Skeletal muscle tissue (tissue), 4 donors: Measurements from ENCODE around the gene PDK2. TPM values are rescaled to one million over a fixed set of nuclear protein-coding genes. Genes with fewer than 3 reads are reported as not detected.

Experiments used
- H3K27ac ChIP-seq: one replicate; pipeline ENCODE4 v1.7.0; 2013; ENCODE audit warnings: mild to moderate bottlenecking, low read depth, low read length, inconsistent platforms
- H3K27me3 ChIP-seq, 3 donors: one replicate each; pipeline ENCODE4 v1.7.0; 2013; ENCODE audit warnings: low read length in 3 of 3; ENCODE audit not compliant: control insufficient read depth in 3 of 3, insufficient read depth in 3 of 3
- H3K36me3 ChIP-seq, 3 donors: one replicate each; pipeline ENCODE4 v1.7.0; 2013; ENCODE audit warnings: low read length in 3 of 3; ENCODE audit not compliant: control insufficient read depth in 3 of 3, insufficient read depth in 3 of 3
- H3K4me1 ChIP-seq, 3 donors: one replicate each; pipeline ENCODE4 v1.7.0; 2013; ENCODE audit warnings: low read length in 3 of 3, mild to moderate bottlenecking in 3 of 3; ENCODE audit not compliant: control insufficient read depth in 3 of 3, insufficient read depth in 3 of 3
- H3K4me3 ChIP-seq, 3 donors: one replicate each; pipeline ENCODE4 v1.7.0; 2013; ENCODE audit warnings: low read length in 3 of 3
- H3K9ac ChIP-seq, 3 donors: one replicate each; pipeline ENCODE4 v1.7.0; 2013; ENCODE audit warnings: low read length in 3 of 3, mild to moderate bottlenecking in 3 of 3, moderate library complexity in 2 of 3, low read depth in 1 of 3
- H3K9me3 ChIP-seq, 3 donors: one replicate each; pipeline ENCODE4 v1.7.0; 2013; ENCODE audit warnings: low read length in 3 of 3; ENCODE audit not compliant: control insufficient read depth in 3 of 3
- total RNA-seq: library from RNA; depleted of rRNA; stranded (reverse); fragments of >200 nt; gene quantifications from one replicate; pipeline ENCODE4 v1.2.3, GENCODE V29; 2014
- donor health status: Osteomylitis.

The PDK2 gene
- total RNA-seq, 1 donor from 2014 or later = 18.8 TPM

DNA sequence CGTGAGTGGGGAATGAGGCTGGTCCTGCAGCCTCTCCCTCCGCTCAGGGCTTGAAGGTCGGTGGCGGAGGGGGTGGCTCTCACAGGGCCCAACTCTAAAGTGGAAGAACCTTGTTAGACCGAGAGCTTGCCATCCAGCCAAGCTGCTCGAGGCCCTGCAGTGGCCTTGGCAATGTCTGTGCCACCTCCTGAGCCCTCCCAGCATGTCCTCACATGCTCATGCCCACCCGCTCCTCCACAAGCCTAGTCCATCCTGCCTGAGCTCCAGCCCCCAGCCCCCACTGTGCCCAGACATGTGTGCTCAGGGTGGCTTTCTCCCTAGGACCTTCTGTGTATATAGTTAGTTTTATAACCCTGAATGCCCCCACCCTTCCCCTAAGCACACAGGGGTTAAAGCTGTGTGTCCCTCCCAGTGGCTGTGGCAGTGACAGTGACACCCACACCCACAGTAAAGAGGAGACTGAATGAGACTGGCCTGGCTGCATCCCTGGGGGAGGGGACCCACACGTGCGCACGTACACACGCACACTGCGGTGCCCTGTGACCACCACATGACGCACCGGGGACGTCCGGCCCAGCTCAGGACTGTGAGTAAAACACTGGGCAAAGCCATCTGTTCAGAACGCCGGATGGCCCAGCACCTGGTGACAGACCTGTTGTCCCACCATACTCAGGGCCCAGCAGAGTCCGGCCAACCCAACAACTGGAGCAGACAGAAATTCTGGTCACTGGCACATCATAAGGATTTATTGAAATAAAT, 15.6 kb downstream of the PDK2 start:
- Histone ChIP-seq H3K27ac (peak overlapping the region; percentile 99), H3K4me3 (peak overlapping the region in 2 of 3 donors; percentile 9 to 67), H3K9me3 (no peaks in the 10 kb centered on the region), H3K9ac (peak overlapping the region; percentile 82 to 94 (median 82)), H3K36me3 (peaks cover 39 to 47% (median 41%) of the 10 kb centered on the region in 3 donors), H3K4me1 (peaks cover 31 to 55% (median 53%) of the 10 kb centered on the region in 3 donors), H3K27me3 (no peaks in the 10 kb centered on the region)

GRCh38 chr17:50111673-50112655, 16.8 kb downstream of the PDK2 start:
- peak overlapping the region; percentile 9 to 67 (median 39) for H3K4me3 ChIP-seq
- H3K27ac ChIP-seq = peak overlapping the region; percentile 99
- peaks cover 31 to 37% (median 33%) of the 10 kb centered on the region in 3 donors for H3K36me3 ChIP-seq
- H3K4me1 ChIP-seq = peaks cover 34 to 60% (median 59%) of the 10 kb centered on the region in 3 donors
- H3K9me3 ChIP-seq = no peaks in the 10 kb centered on the region
- H3K27me3 ChIP-seq = no peaks in the 10 kb centered on the region
- H3K9ac ChIP-seq = peak overlapping the region; percentile 82 to 94 (median 82)

GRCh38 chr17:50112694-50113093, 17.5 kb downstream of the PDK2 start:
- H3K4me1 ChIP-seq = peaks cover 36 to 68% (median 66%) of the 10 kb centered on the region in 3 donors
- peak overlapping the region; percentile 99 for H3K27ac ChIP-seq

DNA sequence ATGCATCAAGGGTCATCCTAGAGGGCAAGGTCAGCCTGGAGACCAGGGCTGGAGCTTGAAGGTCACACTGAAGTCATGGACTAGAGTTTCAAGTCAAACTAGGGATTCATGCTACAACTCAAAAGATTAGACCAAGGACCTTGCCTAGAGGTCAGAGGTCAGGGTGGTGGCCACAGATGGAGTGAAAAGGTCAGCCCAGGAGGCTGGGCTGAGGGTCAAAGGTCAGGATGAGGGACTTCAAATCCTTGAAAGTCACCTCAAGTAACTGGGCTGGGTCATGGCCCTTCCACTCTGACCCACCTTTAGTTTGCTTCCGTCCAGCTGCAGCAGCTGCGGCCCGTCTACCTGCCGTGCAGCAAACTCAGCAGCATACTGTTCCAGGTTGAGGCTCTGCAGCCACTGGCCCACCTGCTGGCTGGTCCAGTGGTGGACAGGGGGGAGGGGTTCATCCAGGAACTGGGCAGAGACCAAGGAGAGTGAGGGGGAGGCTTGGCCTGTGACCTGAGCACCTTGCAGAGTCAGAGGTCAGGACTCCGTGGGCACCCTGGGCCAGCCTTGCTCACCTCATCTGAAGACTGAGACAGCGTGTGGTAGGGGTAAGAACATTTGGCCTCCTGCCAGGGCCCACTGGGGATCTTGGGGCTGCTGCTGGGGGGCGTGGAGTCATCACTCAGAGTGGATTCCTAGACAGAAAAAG, 18.6 kb downstream of the PDK2 start:
- H3K27ac ChIP-seq = no peak overlapping the region
- H3K4me1 ChIP-seq = peaks cover 40 to 69% (median 63%) of the 10 kb centered on the region in 3 donors
- H3K4me3 ChIP-seq = no peak overlapping the region
- peak overlapping the region in 1 of 3 donors; percentile 94 for H3K9ac ChIP-seq
- H3K9me3 ChIP-seq = no peaks in the 10 kb centered on the region
- no peaks in the 10 kb centered on the region for H3K27me3 ChIP-seq
- peaks cover 15 to 19% (median 19%) of the 10 kb centered on the region in 3 donors for H3K36me3 ChIP-seq

More at GRCh38 chr17:50112694-50113093, 17.5 kb downstream of the PDK2 start:
- peaks cover 26 to 30% (median 29%) of the 10 kb centered on the region in 3 donors for H3K36me3 ChIP-seq
- peak overlapping the region; percentile 73 to 94 (median 82) for H3K9ac ChIP-seq
- H3K9me3 ChIP-seq = no peaks in the 10 kb centered on the region
- H3K27me3 ChIP-seq = no peaks in the 10 kb centered on the region
- peak overlapping the region in 2 of 3 donors; percentile 13 to 35 for H3K4me3 ChIP-seq

DNA sequence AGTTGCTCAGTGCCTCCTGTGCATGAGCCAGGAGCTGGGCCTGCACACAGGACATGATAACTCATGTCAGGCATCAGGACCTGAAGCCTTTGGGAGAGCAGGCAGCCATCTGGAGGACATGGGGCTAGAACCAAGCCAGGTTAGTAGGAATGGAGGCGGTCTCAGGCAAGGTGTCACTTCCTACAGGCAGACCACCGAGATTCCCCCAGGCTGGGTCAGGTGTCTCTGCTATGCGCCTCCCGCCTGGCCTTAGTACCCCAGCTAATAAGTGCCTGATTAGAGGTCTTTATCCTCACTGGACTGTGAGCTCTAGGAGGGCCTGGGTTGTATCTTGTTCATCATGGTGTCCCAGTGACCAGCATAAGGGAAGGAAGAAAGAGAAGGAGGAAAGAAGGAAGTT, 19.2 kb downstream of the PDK2 start:
- peaks cover 9 to 12% (median 12%) of the 10 kb centered on the region in 3 donors for H3K36me3 ChIP-seq
- H3K4me3 ChIP-seq = no peak overlapping the region
- H3K9me3 ChIP-seq = no peaks in the 10 kb centered on the region
- no peak overlapping the region for H3K27ac ChIP-seq
- H3K27me3 ChIP-seq = no peaks in the 10 kb centered on the region
- peak overlapping the region in 1 of 3 donors; percentile 54 for H3K9ac ChIP-seq
- peaks cover 40 to 69% (median 63%) of the 10 kb centered on the region in 3 donors for H3K4me1 ChIP-seq

- Histone ChIP-seq H3K4me1 (peaks cover 40 to 67% (median 63%) of the 10 kb centered on the region in 3 donors), H3K9me3 (no peaks in the 10 kb centered on the region), H3K4me3 (no peak overlapping the region), H3K27me3 (no peaks in the 10 kb centered on the region), H3K27ac (no peak overlapping the region), H3K36me3 (peaks cover 5 to 9% (median 7%) of the 10 kb centered on the region in 3 donors), H3K9ac (peak overlapping the region in 1 of 3 donors; percentile 54)
These were observed 19.8 kb downstream of the PDK2 start for GRCh38 chr17:50114849-50115357.

DNA sequence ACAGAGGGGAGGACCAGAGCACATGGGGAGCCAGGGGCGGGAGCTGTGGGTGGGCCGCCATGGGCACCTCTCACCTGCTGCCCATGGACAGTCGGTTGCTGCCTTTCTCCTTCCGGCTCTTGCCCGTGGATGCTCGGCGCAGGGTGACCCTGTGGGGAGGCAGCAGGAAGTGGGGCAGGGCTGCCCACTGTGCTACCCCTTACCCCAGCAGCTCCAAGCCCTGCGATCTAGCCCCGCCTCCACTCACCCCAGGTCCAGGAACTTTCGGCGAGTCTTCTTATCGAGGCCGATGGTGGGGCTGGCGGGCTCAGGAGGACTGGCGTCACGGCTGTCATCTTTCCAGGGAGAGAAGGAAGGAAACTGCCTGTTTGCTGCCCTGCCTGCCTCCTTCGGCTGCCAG, 20.6 kb downstream of the PDK2 start:
- Histone ChIP-seq H3K27me3 (no peaks in the 10 kb centered on the region), H3K9me3 (no peaks in the 10 kb centered on the region), H3K36me3 (peaks cover 0 to under 1% (median 0%) of the 10 kb centered on the region in 3 donors), H3K4me3 (no peak overlapping the region), H3K4me1 (peaks cover 38 to 58% (median 55%) of the 10 kb centered on the region in 3 donors), H3K9ac (peak overlapping the region in 1 of 3 donors; percentile 33), H3K27ac (no peak overlapping the region)

DNA sequence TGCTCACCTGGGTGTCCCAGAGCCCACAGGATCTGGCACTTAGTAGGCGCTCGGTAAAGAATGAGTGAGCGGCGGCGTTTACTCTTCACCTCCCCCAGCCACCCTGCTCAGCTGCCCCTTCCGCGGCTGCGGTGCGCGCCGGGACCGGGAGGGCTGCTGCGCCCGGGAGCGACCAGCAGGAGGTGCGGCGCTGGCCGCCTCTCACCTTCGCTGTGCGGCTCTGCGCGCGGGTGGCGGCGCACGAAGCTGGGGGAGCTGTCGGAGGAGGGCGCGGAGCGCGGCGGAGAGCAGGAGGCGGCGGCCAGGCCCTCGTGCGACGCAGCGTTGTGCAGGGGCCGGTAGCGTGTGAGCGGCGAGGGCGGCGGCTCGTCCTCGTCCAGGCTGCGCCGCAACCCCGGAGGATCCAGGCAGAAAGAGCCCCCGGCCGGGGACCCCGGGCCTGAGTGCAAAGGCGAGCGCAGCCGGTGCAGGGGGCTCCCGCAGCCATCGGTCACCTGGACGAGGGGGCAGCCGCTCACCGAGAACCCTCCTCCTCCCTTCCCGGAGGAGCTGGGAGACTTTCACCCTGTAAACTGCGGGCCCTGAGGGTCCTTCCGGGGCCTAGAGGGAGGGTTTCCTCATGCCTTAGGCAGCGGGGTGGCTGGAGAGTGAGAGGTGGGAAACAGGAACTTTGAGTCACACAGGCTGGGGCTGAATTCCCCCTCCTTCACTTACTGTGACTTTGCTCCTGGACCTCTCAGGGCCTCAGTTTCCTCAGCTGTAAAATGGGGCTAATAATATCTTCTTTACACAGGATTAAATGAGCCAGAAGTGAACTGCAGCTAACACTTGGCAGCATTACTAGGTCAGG, 22.3 kb downstream of the PDK2 start:
- H3K9me3 ChIP-seq = no peaks in the 10 kb centered on the region
- H3K4me1 ChIP-seq = peaks cover 21 to 42% (median 39%) of the 10 kb centered on the region in 3 donors
- H3K27ac ChIP-seq = no peak overlapping the region
- H3K36me3 ChIP-seq = no peaks in the 10 kb centered on the region
- peak overlapping the region; percentile 43 to 70 (median 47) for H3K9ac ChIP-seq
- H3K4me3 ChIP-seq = peak overlapping the region; percentile 35 to 47 (median 41)
- H3K27me3 ChIP-seq = no peaks in the 10 kb centered on the region
